Activated CD4-positive, alpha-beta T cell treated with anti-CD3 and anti-CD28 coated beads for 48 hours (primary cell): Measurements from ENCODE around the gene YIPF2.
A peak's percentile ranks its signal among the peaks of the same experiment; 100 is the strongest.
"Not testable (repeated sequence)": the region's sequence is repeated elsewhere in the genome, so short reads cannot be mapped to it uniquely, and the experiment has no call there.

Source experiments
- DNase-seq: peaks from one replicate; pipeline ENCODE4 v3.0.0-alpha.2; 2020

Gene YIPF2

DNA sequence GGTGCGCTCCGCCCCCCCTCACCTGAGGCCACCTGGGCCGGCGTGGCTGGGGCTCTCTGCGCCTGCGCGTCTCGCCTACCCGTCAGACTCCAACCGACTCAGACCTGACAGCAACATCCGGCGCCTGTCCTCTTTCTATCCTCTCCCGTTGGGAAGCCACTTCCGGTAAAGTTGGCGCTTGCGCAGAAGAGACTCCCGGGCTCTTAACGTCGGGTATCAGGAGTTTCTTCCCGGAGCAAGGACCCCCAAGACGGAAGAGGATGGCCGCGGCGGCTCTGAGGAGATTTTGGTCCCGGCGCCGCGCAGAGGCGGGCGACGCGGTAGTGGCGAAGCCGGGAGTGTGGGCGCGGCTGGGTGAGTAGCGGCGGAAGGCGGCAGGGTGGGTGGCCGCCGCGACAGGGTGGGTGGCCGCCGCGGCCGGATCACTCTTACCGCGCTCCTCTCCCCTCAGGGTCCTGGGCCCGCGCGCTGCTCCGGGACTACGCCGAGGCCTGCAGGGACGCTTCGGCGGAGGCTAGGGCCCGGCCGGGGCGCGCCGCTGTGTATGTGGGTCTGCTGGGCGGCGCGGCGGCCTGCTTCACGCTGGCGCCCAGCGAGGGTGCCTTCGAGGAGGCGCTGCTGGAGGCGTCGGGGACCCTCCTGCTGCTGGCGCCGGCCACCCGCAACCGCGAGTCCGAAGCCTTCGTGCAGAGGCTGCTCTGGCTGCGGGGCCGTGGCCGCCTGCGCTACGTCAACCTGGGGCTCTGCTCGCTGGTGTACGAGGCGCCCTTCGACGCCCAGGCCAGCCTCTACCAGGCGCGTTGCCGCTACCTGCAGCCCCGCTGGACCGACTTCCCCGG lies at the start of gene YIPF2, which contains the start of gene TIMM29:
TSS of gene YIPF2 (minus strand) at position 77 of the 839 bp plus-strand sequence. CDS start 229 bp downstream, outside the sequence.
TSS of gene TIMM29 (plus strand) at position 249 of the 839 bp plus-strand sequence. CDS start at position 261, 12 bp downstream.
- DNase-seq = peak; percentile 98

DNA sequence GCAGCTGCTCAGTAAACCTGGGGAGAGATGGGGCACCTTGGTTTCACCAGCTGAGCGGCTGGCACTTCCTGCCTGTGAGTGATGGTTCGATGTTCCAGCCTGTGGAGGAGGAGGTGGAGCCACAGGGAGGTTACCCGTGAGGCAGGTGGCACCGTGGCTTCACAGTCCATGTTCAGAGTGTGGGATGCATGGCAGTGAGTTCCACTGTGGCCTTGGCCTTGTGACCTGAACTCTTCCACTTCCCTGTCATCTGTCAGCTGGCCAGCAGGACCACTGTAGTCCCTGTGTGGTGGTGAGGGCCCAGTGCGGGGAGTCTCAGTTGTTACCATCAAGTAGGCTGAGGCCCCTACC lies 49.3 kb upstream of the YIPF2 start:
- DNase-seq = no peak

DNA sequence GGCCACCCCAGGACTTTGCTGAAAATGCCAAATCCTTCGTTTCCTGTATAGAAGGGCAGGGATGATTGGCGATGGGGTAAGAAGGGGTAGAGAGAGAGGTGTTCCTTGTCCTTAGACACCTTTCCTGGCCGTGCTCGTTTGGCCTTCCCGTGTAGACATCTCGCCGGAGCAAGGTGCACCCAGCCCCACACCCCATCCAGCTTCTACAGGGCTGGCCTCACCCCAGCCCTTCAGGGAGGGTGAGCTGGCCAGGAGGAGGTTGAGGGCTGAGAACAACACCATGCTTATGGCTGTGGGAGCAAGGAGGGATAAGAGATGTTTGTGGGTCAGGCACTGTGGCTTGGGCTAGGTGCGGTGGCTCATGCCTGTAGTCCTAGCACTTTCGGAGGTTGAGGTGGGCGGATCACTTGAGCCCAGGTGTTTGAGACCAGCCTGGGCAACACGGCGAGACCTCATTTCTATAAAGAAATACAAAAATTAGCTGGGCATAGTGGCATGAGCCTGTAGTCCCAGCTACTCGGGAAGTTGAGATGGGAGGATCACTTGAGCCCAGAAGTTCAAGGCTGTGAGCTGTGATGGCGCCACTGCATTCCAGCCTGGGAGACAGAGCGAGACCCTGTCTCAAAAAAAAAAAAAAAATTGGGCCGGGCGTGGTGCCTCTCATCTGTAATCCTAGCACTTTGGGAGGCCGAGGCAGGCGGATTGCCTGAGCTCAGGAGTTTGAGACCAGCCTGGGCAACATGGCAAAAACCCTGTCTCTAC lies 47.9 kb upstream of the YIPF2 start:
- DNase-seq = no peak

DNA sequence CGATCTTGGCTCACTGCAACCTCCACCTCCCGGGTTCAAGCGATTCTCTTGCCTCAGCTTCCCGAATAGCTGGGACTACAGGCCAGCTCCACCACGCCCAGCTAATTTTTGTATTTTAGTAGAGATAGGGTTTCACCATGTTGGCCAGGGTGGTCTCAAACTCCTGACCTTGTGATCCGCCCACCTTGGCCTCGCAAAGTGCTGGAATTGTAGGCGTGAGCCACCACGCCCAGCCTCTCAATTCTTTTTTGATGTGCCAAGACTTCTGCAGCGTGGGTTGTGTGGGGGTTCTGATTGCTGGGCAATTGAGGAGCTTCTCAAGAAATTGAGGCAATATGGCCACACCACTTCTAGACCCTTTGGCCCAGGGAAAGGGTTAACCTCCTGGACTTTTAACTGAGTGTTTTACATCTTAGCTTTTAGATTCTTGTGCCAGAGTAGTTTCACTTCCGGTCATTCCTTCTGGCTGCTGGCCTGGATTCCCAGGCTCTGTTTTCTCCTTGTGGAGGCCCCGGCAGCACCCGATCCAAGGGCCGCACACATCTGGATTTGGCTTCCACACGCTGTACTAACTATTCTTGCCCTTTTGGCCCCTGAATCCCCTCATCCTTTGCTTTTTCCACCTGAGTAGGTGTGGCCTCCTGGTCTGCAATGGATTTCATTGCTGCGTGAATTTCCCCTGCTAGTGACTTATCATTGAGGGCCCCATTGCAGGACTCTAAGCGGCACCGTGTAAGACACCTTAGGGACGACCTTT lies 47.1 kb upstream of the YIPF2 start:
- DNase-seq = no peak

DNA sequence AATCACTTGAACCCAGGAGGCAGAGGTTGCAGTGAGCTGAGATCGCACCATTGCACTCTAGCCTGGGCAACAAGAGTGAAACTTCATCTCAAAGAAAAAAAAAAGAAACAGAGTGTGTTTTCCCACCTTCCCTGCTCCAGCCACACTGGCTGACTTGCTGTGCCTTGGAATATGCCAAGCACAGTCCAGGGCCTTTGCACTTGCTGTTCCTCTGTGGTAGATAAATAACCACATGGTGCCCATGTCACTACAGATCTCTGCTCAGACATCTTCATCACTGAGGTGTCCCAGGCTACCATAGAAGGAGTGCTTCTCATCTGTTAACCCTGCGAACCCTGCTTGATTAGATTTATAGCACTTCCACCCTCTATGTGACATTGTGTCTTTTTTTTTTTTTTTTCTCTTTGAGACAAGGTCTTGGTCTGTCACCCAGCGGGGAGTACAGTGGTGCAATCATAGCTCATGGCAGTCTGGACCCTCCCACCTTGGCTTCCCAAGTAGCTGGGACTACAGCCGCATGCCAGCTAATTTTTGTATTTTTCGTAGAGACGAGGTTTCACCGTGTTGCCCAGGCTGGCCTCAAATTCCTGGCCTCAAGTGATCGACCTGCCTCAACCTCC lies 42.8 kb upstream of the YIPF2 start:
- DNase-seq = no peak

DNA sequence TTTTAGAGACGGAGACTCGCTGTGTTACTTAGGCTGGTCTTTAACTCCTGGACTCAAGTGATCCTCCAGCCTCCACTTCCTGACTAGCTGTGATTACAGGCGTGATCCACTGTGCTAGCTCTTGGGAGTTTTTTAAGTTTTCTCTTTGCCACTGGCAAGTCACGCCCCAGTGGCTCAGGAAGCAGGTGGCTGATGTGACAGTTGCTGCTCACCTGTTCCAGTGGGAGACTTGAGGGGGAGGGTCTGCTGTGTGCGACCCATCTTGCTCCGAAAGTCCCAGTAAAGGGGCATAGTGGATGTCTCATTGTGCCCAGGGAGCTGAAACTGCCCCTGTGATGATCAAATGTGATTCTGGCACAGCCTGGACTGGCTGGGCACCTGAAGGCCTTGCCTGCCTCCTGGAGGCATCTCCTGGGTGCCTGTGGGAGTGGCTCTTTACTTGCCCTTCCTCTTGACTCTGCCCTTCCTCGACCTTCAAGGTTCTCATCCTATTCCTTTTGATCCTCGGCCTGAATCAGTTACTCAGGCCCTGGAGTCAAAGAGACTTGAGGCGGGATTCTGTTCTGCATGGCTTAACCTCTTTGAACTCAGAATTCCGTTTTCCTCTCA lies 40.2 kb upstream of the YIPF2 start:
- DNase-seq = no peak

DNA sequence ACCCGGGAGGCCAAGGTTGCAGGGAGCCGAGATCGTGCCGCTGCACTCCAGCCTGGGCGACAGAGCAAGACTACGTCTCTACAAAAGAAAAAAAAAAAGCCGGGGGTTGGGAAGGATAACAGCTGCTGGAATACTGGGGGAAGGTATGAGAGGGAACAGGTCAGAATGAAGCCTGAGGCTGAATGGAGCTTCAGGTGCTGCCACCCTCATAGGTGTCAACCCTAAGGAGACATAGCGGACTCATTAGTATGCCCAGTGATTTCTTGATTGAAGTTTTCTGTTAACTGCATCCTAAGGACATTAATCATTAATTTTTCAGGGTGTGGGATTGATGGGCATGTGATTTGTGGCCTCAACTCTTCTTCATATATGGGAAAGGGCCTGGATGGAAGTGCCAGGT lies 38.4 kb upstream of the YIPF2 start:
- DNase-seq = no peak

DNA sequence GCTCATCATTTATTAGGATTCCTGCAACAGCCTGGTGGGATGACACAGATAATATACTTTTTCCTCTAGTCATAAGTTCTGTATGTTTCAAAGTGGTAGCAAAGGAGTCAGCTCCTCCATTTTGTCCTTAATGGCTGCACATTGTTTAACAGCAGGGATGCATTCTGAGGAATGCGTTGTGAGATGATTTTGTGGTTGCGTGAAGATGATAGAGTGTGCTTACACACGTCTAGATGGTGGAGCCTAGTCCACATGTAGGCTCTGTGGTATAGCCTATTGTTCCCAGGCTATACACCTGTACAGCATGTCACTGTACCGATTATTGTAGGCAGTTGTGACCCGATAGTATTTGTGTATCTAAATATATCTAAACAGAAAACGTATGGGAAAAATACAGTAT lies 37.0 kb upstream of the YIPF2 start:
- DNase-seq = no peak

DNA sequence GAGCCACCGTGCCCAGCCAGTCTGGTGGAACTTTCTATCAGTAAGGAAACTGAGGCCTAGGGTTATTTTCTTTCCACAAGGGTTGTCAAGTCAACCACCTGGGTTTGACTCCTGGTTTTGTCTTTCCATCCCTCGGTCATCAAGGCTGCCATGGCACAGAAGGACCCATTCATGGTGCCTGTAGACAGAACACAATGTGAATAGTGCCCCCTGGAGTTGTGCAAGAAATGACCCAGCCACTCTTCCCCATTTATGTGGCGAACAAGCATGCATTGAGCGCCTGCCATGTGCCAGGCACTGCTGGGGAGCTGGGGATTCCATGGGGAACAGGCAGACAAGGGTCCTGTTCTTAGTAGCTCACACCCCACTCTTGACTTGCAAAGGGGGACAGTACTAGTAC lies 36.5 kb upstream of the YIPF2 start:
- DNase-seq = no peak

DNA sequence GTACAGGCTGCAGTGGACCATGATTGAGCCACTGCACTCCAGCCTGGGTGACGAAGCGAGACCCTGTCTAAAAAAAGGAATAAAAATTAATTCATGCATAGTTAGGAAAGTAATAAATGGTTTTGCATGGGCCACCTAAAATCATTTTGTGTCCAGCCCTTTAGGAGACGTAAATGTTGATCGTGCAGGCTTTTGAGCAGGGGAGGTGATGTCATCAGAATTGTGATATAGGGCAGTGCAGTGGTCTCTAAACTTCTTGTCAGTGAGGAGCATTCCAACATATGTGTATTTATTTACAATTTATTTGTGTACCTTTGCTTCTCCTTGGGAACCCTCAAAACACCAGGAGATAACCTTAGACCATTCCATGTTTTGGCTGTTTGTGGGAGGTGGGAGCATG lies 35.4 kb upstream of the YIPF2 start:
- DNase-seq = no peak

DNA sequence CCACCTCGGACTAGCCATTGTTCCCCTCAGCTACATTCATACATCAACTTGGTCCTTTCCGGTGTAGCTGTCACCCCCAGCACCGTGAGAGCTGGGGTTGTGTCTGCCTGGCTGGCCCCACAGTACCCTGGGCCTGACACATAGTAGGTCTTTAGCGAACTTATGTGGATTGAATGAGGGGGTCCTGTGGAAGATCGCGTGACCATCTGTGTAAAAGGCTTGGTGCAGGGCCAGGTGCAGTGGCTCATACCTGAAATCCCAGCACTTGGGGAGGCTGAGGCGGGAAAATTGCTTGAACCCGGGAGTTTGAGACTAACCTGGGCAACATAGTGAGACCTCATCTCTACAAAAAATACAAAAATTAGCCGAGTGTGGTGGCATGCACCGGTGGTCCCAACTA lies 34.4 kb upstream of the YIPF2 start:
- DNase-seq = no peak

DNA sequence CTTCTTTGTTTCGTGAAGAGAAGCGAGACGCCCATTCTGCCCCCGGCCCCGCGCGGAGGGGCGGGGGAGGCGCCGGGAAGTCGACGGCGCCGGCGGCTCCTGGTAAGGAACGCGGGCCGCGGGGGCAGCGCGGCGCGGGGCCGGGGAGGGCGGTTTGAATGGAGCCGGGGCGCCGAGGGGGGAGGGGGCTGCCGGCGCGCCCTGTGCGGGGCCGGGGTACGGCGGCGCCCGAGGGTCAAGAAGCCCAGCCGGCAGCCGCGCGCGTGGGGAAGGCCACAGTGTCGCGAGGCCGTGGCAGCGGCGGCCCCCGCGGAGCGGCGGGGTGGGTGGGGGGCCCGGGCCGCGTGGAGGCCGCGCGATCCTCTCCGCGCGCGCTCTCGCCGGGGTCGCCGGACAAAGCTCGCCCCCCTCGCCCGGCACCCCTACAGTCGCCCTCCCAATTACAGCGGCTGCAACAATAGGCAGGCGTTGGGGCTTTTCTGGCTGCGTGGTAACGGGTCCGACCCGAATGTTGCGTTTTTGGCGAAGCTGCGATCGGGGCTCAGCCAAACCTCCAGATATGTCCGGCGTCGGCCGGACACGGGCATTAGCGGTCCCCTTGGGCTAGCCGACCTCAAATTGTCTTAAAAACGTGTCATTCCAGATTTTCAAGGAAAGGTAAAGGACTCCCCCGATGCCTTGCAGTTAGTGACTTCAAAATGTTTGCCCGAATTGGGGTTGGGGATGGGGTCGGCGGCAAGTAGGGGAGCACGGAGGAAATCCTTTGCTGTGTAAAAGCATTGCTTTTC lies 32.8 kb upstream of the YIPF2 start:
- no peak for DNase-seq

DNA sequence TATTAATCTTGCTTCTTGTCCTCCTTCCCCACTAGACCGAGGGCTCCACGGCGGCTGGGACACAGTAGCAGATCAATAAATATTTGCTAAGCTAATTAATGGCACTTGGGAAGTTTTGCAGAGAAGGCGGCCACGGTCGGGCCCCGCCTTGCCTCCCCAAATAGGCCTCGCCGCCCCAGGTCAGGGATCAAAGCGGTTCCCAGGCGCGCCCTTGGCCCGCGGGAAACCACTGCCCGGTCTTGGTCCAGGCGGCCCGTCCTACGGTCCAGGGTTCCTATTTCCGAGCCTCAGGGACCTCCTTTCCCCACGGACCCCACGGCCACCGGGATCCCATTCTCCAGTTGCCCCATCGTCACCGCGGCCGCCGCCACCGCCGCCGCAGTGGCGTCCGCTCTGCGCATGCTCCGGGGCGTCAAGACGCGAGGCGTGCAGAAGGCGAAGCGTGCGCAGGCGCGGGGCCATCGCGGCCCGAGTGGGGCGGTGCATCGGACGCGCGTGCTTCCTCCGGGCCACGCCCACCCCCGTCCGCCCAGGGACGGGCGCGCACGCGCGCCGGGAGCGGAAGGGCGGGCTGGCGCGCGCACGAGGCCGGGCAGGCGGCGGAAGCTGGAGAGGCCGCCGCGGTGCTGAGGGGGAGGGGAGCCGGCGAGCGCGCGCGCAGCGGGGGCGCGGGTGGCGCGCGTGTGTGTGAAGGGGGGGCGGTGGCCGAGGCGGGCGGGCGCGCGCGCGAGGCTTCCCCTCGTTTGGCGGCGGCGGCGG lies 32.1 kb upstream of the YIPF2 start, which contains the start of gene SMARCA4:
TSS of gene SMARCA4 (plus strand) at position 717 of the 759 bp plus-strand sequence. CDS start 23,122 bp downstream, outside the sequence.
- DNase-seq = peak; percentile 99

DNA sequence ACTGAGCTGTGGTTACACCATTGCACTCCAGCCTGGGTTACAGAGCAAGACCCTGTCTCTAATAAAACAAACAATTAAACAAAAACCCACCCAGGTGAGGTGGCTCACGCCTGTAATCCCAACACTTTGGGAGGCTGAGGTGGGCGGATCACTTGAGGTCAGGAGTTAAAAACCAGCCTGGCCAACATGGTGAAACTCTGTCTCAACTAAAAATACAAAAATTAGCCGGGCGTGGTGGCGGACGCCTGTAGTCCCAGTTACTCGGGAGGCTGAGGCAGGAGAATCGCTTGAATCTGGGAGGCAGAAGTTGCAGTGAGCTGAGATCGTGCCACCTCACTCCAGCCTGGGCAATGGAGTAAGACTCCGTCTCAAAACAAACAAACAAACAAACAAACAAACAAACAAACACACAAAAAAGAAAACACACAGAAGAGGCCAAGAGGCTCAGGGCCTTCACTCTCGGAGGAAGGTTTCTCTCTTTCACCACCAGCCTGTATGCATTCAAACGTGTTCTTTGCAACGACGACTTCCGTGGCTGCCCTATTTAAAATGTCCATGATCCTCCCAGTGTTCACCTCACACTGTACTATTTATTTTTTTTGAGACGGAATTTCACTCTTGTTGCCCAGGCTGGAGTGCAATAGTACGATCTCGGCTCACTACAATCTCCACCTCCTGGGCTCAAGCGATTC lies 31.0 kb upstream of the YIPF2 start:
- not testable (repeated sequence) for DNase-seq

DNA sequence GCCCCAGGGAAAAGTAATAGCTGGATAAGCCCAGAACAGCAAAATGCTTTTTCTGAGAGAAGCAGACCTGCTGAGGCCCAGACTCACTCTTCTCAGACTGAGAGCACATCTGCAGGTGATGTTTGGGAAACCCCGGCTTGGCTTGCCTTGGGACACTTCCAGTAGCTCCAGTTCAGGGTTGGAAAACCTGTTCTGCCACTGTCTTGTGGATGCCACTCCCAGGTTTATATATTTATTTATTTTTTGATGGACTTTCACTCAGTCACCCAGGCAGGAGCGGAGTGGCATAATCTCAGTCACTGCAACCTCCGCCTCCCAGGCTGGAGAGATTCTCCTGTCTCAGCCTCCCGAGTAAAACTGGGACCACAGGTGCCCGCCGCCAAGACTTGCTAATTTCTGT lies 24.4 kb upstream of the YIPF2 start:
- DNase-seq = no peak

DNA sequence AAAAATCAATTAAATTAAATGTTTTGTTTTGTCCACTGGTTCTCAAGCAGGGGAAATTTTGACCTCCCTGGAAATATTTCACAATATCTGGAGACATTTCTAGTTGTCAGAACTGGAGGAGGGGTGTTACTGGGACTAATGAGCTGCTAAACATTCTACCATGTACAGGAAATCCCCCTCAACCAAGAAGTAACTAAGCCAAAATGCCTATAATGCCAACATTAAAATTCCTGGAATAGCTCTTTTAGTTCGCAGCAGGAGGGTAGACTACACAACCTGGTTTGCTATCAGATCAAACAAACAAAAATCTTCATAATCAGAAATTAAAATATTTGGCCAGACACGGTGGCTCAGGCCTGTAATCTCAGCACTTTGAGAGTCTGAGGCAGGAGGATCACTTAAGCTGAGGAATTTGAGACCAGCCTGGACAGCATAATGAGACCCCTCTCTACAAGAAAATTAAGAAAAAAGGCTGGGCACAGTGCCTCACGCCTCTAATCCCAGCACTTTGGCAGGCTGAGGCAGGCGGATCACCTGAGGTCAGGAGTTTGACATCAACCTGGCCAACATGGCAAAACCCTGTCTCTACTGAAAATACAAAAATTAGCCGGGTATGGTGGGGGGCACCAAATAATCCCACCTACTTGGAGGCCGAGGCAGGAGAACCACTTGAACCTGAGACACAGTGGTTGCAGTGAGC lies 18.7 kb upstream of the YIPF2 start:
- DNase-seq = no peak

DNA sequence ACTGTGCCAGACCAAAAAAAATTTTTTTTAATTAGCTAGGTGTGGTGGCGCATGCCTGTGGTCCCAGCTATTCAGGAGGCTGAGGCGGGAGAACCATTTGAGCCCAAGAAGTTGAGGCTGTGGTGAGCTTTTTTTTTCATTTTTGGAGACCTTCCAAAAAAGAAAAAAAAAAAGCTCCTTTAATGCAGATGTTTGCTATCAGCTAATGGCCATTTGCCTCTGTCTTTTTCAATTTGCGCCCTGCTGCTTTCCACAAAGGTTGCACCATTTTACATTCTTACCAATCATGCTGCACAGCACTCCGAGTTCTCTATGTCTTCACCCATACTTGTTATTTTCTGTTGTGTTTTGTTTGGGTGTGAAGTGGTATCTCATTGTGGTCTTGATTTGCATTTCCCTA lies 16.8 kb upstream of the YIPF2 start:
- DNase-seq = no peak

DNA sequence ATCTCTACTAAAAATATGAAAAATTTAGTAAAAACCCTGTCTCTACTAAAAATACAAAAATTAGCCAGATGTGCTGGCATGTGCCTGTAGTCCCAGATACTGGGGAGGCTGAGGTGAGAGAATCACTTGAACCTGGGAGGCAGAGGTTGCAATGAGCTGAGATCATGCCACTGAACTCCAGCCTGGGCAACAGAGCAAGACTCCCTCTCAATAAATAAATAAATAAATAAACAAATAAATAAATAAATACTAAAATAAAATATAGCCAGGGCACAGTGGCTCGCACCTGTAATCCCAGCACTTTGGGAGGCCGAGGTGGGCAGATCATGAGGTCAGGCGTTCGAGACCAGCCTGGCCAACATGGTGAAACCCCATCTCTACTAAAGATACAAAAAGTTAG lies 15.0 kb upstream of the YIPF2 start:
- not testable (repeated sequence) for DNase-seq

DNA sequence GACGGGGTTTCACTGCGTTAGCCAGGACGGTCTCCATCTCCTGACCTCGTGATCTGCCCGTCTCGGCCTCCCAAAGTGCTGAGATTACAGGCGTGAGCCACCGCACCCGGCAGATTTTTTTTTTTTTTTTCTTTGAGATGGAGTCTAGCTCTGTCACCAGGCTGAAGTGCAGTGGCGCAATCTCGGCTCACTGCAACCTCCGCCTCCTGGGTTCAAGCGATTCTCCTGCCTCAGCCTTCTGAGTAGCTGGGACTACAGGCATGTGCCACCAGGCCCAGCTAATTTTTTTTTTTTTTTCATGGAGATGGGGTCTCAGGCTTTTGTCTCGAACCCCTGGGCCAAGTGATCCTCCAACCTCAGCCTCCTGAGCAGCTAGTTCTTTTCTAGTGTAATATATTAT lies 13.2 kb upstream of the YIPF2 start:
- not testable (repeated sequence) for DNase-seq
